Forelimb muscle (tissue), 1 donor: ENCODE data around the gene ADAD2. TPM values are rescaled to one million over a fixed set of nuclear protein-coding genes. Genes with fewer than 3 reads are reported as not detected.

ENCODE experiments used
- DNase-seq: peaks from one replicate; pipeline ENCODE4 v3.0.0-alpha.2; 2013; ENCODE audit warnings: low read depth
- polyA plus RNA-seq: library from polyadenylated mRNA; unstranded; fragments of 120-200 nt; gene quantifications from one replicate; pipeline ENCODE4 v1.2.1, GENCODE V29; 2013; ENCODE audit not compliant: insufficient read length

ADAD2 gene
- 0.94 TPM for polyA plus RNA-seq

DNA sequence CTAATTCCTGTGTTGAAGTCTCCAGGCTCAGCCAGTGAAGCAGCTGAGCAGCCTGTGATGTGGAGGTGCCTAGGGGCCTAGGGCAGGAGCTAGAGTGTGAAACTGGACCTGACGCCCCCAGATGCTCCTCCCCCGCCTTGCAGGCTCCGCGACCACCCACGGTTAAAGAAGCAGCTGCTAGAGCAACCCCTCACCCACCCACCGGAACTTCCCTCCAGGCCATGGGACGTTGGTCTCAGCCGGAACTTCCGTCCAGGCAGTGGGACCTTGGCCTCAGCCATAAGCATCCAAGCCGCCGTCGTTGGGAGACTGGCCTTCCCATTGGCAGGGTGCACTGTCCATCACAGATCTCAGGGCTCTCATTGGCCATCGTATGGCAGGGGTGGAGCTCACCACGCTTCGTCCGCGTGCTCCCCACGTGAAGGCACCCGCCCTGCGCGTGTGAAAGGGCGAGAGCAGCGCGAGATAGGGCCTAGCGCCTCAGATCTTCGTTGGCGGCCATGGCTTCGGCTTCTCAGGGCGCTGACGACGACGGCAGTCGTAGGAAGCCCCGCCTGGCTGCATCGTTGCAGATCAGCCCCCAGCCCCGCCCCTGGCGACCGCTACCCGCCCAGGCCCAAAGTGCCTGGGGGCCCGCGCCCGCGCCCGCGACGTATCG is at the start of gene ADAD2:
ADAD2 (plus strand) TSS at position 427 of the 658 bp plus-strand sequence; CDS start at position 501, 74 bp downstream.
- DNase-seq: no peak

DNA sequence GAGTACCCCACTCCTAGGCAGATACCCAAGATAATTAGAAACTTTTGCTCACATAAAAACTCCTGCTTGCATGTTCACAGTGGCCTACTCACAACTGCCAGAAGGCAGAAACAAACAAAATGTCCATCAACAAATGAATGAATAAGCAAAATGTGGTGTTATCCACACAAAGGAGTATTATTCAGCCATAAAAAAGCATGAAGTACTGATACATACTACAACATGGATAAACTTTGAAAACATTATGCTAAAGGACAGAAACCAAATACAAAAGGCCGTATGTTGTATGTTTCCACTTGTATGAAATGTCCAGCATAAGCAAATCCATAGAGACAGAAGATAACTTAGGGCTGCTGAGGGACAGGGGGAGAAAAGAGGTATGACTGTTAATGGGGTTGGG is 47.9 kb upstream of the ADAD2 start:
- no peak for DNase-seq

DNA sequence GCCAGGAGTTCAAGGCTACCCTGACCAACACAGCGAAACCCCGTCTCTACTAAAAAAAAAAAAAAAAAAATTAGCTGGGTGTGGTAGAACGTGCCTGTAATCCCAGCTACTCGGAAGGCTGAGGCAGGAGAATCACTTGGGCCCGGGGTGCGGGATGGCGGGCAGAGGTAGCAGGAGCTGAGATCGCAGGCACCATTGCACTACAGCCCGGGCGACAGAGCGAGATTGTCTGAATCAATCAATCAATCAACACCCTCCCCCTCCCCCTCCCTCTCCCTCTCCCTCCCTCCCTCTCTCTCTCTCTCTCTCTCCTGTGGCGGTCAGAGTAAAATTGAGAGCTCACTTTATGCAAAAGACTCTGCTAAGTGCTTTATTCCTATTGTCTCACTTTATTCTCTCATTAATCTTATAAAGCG is 47.2 kb upstream of the ADAD2 start:
- no peak for DNase-seq

DNA sequence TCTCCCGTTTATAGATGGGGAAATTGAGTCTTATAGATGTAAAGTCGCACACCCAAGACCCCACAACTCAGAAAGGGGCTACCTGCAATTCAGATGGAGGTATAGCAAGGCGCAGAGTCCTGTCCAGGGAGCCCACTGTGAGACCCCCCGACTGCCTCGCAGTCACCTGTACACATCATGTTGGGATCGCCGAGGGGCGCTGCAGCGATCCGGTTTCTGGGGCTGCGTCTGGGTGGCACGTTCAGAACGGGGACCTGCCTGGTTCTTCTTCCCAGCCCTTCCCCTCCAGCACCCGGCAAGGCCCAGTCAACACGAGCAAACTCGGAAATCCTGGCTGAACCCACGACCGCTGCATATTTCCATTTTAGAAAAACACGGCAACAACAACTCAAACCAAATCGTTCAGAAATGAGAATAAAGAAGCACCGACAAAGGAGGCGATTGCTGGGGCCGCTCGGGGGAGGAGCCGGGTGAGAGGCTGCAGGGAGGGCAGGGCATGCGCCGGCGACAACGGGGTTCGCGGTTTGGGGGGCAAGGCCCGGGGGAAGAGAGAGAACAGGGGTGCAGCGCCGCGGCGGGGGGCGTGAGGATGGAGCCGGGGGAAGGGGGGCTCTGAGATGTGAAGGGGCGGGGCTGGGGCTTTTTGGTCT is 46.6 kb upstream of the ADAD2 start:
- DNase-seq: no peak

DNA sequence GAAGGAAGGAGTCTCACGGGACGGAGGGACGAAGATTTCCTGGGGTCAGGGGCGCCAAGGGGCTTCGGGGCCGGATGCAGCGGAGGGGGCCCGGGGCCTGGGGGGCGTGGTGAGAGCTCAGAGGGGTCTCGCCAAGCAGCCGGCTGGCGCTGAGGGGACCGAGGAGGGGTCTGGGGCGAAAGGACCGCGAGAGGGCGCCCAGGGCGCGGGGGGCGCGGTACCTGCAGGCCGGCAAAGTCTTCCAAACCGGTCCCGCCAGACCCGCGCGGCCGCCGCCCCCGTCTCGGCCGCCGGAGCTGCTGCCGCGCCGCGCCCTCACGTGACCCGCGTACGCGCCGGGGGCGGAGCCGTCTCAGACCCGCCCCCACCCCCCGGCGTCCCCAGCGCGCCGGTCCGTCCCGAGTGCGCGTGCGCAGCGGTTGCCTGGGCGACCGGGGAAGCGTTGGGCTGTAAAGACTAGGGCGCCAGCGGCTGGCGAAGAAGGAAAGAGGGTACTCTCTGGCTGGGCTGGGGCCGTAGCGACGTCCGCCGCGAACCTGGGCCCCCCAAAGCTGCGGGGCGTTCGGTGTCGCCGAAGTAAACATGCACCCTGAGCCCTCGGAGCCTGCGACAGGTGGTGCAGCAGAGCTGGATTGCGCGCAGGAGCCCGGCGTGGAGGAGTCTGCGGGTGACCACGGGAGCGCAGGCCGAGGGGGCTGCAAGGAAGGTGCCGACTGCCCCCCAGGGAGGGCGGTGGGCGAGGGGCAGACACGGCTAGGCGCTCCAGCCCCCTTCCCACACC is 45.9 kb upstream of the ADAD2 start, which contains the start of the genes DNAAF1 and HSDL1:
DNAAF1 (plus strand) TSS at position 450 of the 781 bp plus-strand sequence; CDS start at position 583, 133 bp downstream.
HSDL1 (minus strand) TSS at position 319 of the 781 bp plus-strand sequence. CDS start 13,856 bp downstream, outside the sequence.
- DNase-seq: peak; percentile 51

DNA sequence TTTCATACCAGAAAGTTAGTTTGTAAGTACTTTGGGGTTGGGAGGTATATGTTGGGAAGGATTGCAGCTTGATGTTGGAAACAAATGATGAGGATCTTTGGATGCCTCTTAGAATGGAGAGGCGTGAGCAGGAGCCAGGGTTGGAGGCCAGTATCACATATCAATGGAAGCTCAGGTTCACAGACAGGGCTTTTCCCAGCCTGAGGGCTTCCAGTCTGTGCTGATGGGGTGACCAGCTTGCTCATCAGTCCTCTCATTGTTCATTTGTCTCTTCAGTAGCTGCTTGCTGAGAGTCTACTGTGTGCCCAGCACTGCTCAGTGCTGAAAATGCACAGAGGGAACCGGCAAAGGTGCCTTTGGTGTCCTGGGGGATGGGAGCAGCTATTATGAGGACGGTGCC is 40.0 kb upstream of the ADAD2 start:
- DNase-seq: no peak

DNA sequence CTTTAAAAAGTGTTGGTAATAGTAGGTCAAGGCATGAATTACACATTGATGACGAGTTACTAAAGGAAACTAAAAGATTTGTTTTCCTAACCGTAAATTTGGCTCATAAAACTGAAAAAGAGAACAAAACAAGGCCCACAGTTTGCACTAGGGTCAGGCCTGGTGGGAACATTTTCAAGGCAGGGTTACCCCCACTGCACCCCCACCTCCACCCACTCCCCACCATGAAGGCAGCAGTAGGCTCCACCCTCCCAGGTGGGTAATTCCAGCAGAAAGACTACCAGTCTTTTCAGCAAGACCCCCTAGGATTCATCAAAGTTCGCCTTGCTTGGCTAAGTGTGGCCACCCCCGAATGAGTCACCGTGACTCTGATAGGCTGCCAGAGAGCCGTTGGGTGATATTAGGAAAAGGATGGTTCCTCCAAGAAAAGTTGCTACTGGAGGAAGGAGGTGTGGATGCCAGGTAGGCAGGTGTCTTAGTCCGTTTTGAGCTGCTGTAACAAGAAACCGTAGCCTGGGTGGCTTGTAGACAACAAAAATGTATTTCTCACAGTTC is 37.2 kb upstream of the ADAD2 start:
- no peak for DNase-seq

DNA sequence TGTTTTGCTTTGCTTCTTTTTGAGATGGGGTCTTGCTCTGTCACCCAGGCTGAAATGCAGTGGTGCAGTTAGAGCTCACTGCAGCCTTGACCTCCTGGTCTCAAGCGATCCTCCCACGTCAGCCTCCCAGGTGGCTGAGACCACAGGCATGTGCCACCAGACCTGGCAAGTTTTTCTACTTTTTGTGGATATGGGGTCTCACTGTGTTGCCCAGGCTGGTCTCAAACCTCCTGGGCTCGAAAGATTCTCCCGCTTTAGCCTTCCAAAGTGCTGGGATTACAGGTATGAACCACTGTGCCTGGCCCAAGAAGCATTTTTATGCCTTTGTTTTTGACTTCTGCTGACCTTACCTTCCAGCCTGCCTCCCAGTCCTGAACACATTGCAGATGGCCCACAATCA is 35.7 kb upstream of the ADAD2 start:
- no peak for DNase-seq

DNA sequence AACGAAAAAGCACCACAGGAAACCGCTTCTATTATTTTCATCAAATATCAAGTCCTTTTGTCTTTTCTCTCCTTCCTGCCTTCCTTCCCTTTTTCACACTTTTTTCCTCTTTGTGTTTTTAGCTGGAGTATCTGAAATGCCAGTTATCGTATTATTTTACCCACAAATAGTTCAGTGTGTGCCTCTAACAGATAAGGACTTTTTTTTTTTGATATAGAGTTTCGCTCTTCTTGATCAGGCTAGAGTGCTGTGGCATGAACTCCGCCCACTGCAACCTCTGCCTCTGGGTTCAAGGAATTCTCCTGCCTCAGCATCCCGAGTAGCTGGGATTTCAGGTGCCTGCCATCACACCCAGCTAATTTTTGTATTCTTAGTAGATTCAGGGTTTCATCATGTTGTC is 35.2 kb upstream of the ADAD2 start:
- DNase-seq: no peak

DNA sequence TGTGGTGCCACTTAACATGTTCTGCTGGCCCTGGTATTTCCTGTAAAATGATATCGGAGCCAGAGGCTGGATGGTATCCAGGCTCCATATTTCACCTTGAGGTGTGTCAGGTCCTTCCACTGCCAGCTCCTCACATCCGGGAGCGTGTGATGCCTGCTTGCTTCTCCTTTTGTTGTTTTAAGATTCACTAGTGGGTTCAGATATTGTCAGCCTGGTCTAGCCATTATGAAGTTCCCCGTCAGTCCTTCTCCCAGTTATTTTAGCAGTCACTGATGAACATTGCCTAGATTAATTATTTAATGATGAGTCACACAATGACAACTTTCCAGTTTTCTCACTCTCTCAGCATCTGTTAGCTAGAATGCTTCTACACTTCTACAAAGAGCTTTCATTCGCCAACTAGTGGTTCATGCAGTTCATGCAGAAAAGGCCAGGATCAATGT is 34.6 kb upstream of the ADAD2 start:
- no peak for DNase-seq

DNA sequence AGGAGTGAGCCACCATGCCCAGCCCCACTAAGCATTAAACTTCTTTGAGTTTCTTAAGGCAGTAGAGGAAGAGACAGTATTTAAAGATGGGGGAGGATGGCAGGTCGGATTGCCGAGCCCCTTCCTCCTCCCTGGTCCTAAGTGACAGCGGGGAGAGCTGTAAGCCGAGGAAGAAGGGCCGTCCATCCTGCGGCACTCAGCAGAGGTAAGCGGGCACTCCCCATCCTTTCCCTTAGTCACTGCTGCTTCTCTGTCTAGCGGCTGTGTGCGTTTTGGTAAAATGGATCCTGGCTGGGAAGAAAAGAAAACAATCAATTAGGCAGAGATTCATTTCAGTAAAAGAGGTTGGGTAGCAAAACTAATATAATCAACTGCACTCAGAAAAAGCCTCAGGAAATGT is 31.9 kb upstream of the ADAD2 start:
- DNase-seq: no peak

DNA sequence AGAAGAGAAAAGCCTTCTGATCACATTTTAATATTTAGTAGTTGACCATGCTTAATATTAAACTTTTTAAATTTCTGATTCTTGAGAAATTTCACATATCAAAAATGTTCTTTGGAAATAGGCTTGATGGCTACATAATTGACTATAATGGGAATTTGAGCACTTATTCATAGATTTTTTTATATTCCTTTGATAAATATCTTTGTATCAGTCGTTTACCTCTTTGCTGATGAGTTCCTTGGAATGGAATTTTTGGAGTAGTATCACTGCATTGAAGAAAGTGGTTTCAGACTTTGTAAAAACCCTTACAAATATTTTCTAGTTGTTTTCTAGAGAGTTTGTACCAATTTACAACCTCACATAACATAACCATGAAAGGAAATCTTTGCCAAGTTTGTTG is 31.2 kb upstream of the ADAD2 start:
- DNase-seq: no peak

DNA sequence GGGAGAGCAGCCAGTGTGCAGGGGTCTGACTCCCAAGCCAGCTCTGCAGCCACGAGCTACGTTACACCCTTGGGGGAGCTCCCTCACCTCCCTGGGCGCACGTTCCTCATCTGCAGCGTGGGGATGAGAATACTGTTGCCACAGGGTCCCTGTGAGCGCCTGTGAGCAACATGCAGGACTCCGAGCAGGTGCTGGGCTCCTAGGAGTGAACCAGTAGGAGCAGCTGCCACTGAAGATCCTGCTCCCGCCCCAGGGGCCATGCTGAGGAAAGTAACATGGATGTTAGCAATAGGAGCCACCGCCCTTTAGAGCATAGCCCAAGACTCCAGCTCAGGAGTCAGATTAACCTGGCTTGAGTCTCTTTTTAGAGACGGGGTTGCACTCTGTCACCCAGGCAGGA is 29.9 kb upstream of the ADAD2 start:
- no peak for DNase-seq

DNA sequence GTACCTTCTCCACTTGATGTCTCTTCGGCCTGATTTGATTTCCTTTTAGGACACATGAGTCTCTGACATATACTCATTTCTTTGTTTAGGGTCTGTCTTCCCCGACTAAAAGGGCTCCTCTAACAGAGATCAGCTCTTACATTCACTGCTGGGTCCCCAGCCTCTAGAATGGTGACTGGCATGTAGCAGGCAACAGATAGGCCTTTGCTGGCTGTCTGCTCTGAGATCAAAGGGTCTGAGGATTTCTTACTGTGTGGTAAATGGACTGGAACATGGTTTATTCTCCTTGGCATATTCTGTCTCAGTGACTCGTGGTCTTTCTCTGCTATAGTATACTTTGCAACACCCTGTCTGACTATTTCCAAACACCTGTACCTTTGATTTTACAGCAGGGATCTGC is 29.2 kb upstream of the ADAD2 start:
- no peak for DNase-seq

DNA sequence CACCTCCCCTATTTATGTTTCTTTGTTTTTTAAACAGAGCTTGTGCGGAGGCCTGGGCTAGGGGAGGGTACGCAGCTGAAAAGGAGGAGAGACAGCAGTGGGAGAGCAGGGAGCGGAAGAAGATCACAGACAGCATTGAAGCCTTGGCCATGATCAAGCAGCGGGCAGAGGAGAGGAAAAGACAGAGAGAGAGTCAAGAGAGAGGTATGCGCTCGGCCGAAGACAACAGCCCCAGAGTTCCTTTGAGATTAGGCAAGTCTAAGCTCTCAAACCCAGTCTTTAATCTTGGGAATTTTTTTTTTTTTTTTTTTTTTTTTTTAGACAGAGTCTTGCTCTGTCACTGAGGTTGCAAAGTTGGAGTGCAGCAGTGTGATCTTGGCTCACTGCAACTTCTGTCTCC is 25.2 kb upstream of the ADAD2 start:
- no peak for DNase-seq

DNA sequence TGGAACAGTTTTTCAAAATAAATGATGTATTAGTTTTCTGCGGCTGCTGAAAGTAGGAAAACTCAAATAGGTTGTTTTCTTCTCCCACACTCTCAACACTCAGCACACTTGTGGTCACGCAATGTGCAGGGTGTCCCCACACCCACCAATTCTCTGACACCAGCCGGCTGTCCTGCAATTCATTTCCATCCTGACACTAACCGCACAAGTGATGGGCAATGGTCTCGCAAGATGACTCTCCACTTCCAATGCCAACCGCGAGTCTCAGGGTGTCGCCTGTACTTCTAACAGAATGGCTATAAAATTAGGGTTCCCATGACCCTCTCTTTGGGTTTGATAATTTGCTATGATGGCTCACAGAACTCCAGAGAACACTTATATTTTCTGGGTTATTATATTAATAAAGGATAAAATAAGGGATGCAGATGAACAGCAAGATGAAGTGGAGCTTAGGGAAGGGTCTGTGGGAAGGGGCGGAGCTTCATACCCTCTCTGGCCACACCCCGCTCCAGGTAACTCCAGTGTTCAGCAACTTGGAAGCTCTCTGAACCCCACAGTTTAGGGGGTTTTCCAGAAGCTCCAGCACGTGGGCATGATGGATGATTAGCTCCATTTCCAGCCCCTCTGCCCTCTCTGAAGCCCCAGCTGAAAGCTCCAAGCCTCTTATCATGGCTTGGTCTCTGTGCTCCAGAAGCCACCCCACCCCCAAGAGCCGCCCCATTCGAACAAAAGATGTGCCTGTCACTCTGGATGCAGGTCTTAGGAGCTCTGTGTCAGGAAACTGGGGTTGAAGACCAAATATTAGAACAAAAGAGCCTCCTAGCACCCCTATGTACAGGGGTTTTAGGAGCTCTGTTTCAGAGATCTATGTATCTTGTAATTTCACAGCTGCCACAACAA is 23.9 kb upstream of the ADAD2 start:
- no peak for DNase-seq

DNA sequence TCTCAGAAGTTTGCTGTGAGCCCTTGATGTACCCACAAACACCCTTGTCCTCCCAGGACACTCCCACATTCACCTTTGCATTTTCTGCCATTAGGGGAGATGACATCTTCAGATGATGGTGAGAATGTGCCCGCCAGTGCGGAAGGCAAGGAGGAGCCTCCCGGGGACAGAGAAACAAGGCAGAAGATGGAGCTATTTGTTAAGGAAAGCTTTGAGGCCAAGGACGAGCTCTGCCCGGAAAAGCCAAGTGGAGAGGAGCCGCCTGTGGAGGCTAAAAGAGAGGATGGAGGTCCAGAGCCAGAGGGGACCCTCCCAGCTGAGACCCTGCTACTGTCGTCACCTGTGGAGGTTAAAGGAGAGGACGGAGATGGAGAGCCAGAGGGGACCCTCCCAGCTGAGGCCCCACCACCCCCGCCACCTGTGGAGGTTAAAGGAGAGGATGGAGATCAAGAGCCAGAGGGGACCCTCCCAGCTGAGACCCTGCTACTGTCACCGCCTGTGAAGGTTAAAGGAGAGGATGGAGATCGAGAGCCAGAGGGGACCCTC is 21.1 kb upstream of the ADAD2 start:
- no peak for DNase-seq

DNA sequence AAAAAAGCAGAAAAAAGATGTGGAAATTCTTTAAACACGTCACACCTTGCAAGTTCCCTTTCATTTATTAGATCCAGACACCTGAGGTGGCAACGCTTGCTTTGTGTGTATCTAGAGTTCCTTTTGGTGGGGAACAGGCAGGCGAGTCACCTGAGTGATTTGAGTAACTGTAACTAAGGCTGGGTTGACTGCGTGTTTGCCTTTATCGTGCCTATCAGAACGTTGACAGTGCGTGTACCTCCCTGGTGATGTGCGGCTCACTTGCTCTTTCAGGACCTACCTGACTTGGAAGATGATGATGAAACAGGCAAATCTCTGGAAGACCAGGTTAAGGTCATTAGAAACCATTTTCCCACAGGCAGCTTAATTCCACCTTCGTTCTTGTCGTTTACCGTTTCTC is 16.6 kb upstream of the ADAD2 start:
- no peak for DNase-seq

DNA sequence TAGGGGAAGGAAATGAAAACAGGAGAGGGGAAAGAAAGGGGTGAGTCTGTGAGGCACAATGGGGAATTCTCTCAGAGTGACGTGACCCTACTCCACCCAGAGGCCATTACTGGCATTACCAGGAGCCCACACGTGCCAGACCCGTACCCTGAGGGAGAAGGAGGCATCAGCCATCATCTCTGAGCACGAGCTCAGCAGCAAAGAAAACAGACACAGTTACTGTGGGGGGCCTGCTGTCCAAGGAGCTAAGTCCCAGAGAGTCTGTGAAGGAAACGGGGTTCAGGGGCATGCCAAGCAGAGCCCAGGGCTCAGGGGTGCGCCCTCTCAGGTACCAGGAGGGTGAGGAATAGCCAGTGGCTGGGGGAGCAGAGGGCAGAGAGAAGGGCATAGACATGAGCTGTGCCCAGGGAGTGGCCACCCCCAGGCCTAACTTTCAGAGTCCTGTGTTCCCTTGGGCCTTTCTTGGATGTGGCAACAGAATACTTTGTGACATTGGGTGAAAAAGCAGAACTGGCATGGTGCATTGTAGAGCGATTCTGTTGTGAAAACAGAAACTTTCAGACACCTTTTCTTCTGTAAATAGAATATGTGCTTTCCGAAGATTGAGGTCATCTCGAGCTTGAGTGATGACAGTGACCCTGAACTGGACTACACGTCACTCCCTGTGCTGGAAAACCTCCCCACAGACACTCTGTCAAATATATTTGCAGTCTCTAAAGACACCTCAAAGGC is 15.4 kb upstream of the ADAD2 start:
- no peak for DNase-seq
